GM12878 (cell line): ENCODE data around the gene ATP6V1A.
A peak's percentile ranks its signal among the peaks of the same experiment; 100 is the strongest.

Experiments
- BMI1 ChIP-seq: fragments of 450-650 bp; IDR thresholded peaks from 2 replicates; pipeline ENCODE4 v1.6.1; 2016; ENCODE audit warnings: mild to moderate bottlenecking, moderate library complexity, borderline replicate concordance
- BRCA1 ChIP-seq: IDR thresholded peaks from 2 replicates; pipeline ENCODE4 v1.6.1; 2011; ENCODE audit warnings: low read depth, low read length, improper control_type of control experiment
- CREB1 ChIP-seq: IDR thresholded peaks from 2 replicates; pipeline ENCODE4 v1.6.1; 2012; ENCODE audit warnings: low read depth, mild to moderate bottlenecking, inconsistent platforms
- CTCF ChIP-seq, 3 experiments: IDR thresholded peaks in 2 of 3; conservative IDR thresholded peaks in 1 of 3; 2 replicates each; pipeline ENCODE4 v1.5.1; 2011; ENCODE audit warnings: low read depth in 3 of 3, low read length in 3 of 3, mild to moderate bottlenecking in 3 of 3, control low read depth in 2 of 3, moderate library complexity in 2 of 3, inconsistent platforms in 1 of 3, mixed read lengths in 1 of 3; ENCODE audit not compliant: control insufficient read depth in 2 of 3, insufficient read depth in 1 of 3; ENCODE audit errors: extremely low read depth in 1 of 3
- KAT2A ChIP-seq: conservative IDR thresholded peaks from 2 replicates; pipeline ENCODE4 v1.6.1; 2011; ENCODE audit warnings: low read depth, low read length; ENCODE audit not compliant: control insufficient read depth
- POLR2A ChIP-seq: IDR thresholded peaks from 2 replicates; pipeline ENCODE4 v1.6.1; 2011; ENCODE audit warnings: low read depth, mild to moderate bottlenecking, low read length
- POLR2AphosphoS2 ChIP-seq: IDR thresholded peaks from 2 replicates; pipeline ENCODE4 v1.6.1; 2011; ENCODE audit warnings: low read depth, mild to moderate bottlenecking, low read length, improper control_type of control experiment, moderate library complexity
- RFX5 ChIP-seq: IDR thresholded peaks from 2 replicates; pipeline ENCODE4 v1.6.1; 2011; ENCODE audit warnings: low read depth, low read length, improper control_type of control experiment
- SRF ChIP-seq, 2 experiments: IDR thresholded peaks; 2 replicates each; pipeline ENCODE4 v1.6.1; 2011; ENCODE audit warnings: low read depth in 2 of 2, low read length in 2 of 2, mild to moderate bottlenecking in 1 of 2, moderate library complexity in 1 of 2
- USF2 ChIP-seq: IDR thresholded peaks from 2 replicates; pipeline ENCODE4 v1.6.1; 2011; ENCODE audit warnings: low read depth, low read length, improper control_type of control experiment, borderline replicate concordance
- ZBED1 ChIP-seq: IDR thresholded peaks from 2 replicates; pipeline ENCODE4 v1.6.1; 2016; ENCODE audit warnings: borderline replicate concordance
- TF ChIP-seq, protein P1 (sequence below): fragments of 450-650 bp; IDR thresholded peaks from 2 replicates; pipeline ENCODE4 v1.6.1; 2017; ENCODE audit warnings: mild to moderate bottlenecking

GRCh38 chr3:113744941-113745755 is 1.7 kb upstream of the ATP6V1A start:
- TF ChIP-seq KAT2A = no peak
- TF ChIP-seq POLR2A = 0 out of 2 replicates have a peak, but pooled peaks have one; percentile 24
- no peak for TF ChIP-seq SRF (IDR thresholded peaks at IDR 0.05; ENCODE audit: low read depth in 2 of 2, low read length in 2 of 2)
- TF ChIP-seq POLR2AphosphoS2 = no peak
- TF ChIP-seq RFX5 = no peak
- no peak for TF ChIP-seq BRCA1
- no peak for TF ChIP-seq USF2
- TF ChIP-seq CREB1 = no peak
- peak; percentile 72 to 87 (median 73); a peak in 5 of 6 replicates for TF ChIP-seq CTCF (IDR thresholded peaks at IDR 0.05 in 2 of 3, conservative IDR thresholded peaks at IDR 0.05 in 1 of 3; ENCODE audit: control insufficient read depth in 2 of 3, extremely low read depth in 1 of 3, insufficient read depth in 1 of 3, low read depth in 3 of 3, low read length in 3 of 3)
- TF ChIP-seq BMI1 = no peak
- TF ChIP-seq, protein P1, sequence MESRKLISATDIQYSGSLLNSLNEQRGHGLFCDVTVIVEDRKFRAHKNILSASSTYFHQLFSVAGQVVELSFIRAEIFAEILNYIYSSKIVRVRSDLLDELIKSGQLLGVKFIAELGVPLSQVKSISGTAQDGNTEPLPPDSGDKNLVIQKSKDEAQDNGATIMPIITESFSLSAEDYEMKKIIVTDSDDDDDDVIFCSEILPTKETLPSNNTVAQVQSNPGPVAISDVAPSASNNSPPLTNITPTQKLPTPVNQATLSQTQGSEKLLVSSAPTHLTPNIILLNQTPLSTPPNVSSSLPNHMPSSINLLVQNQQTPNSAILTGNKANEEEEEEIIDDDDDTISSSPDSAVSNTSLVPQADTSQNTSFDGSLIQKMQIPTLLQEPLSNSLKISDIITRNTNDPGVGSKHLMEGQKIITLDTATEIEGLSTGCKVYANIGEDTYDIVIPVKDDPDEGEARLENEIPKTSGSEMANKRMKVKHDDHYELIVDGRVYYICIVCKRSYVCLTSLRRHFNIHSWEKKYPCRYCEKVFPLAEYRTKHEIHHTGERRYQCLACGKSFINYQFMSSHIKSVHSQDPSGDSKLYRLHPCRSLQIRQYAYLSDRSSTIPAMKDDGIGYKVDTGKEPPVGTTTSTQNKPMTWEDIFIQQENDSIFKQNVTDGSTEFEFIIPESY = no peak
- TF ChIP-seq ZBED1 = no peak
